Neural progenitor cell (in vitro differentiated cells): ENCODE results near the gene JAKMIP3. TPM values are rescaled to one million over a fixed set of nuclear protein-coding genes. Genes with fewer than 3 reads are reported as not detected.

Experiments
- DNase-seq: peaks from one replicate; pipeline ENCODE4 v3.0.0-alpha.2; 2016; ENCODE audit warnings: low spot score
- H2AFZ ChIP-seq: fragments of 200-600 bp; sonication (generic); replicated peaks from 2 replicates; pipeline ENCODE4 v1.6.1; 2016; ENCODE audit warnings: antibody characterized with exemption
- H3F3A ChIP-seq: fragments of 200-600 bp; sonication (generic); 2 replicates; pipeline ENCODE4 v1.6.1; 2016; ENCODE audit warnings: antibody characterized with exemption, low read depth
- H3K27ac ChIP-seq: fragments of 200-600 bp; sonication (generic); 2 replicates; pipeline ENCODE4 v1.5.1; 2016; ENCODE audit warnings: mild to moderate bottlenecking
- H3K27me3 ChIP-seq: fragments of 200-600 bp; sonication (generic); 2 replicates; pipeline ENCODE4 v1.6.1; 2016; ENCODE audit warnings: mild to moderate bottlenecking, moderate library complexity
- H3K36me3 ChIP-seq: fragments of 200-600 bp; sonication (generic); 2 replicates; pipeline ENCODE4 v1.5.1; 2016
- H3K4me1 ChIP-seq: fragments of 200-600 bp; sonication (generic); 2 replicates; pipeline ENCODE4 v1.6.1; 2016; ENCODE audit warnings: mixed run types
- H3K4me2 ChIP-seq: fragments of 200-600 bp; sonication (generic); 2 replicates; pipeline ENCODE4 v1.6.1; 2016
- H3K4me3 ChIP-seq: fragments of 200-600 bp; sonication (generic); 2 replicates; pipeline ENCODE4 v1.5.1; 2016
- H3K79me2 ChIP-seq: fragments of 200-600 bp; sonication (generic); 2 replicates; pipeline ENCODE4 v1.6.1; 2016; ENCODE audit warnings: low read depth
- H3K9ac ChIP-seq: fragments of 200-600 bp; sonication (generic); 2 replicates; pipeline ENCODE4 v1.6.1; 2016
- H3K9me3 ChIP-seq: fragments of 200-600 bp; sonication (generic); 2 replicates; pipeline ENCODE4 v1.5.1; 2016; ENCODE audit warnings: low read depth
- H4K20me1 ChIP-seq: fragments of 200-600 bp; sonication (generic); 2 replicates; pipeline ENCODE4 v1.6.1; 2016; ENCODE audit warnings: low read depth
- H3K27ac Mint-ChIP-seq: 3 replicates; pipeline ENCODE4 v1.8.0; 2021; ENCODE audit warnings: mixed read lengths
- H3K27me3 Mint-ChIP-seq: 2 replicates; pipeline ENCODE4 v1.8.0; 2022; ENCODE audit warnings: low read depth, mild to moderate bottlenecking, inconsistent platforms, moderate library complexity, mixed read lengths; ENCODE audit not compliant: insufficient read depth
- H3K36me3 Mint-ChIP-seq: 3 replicates; pipeline ENCODE4 v1.8.0; 2021; ENCODE audit warnings: mixed read lengths
- H3K4me1 Mint-ChIP-seq: 3 replicates; pipeline ENCODE4 v1.8.0; 2021; ENCODE audit warnings: mixed read lengths
- H3K4me3 Mint-ChIP-seq: 3 replicates; pipeline ENCODE4 v1.8.0; 2021; ENCODE audit warnings: mild to moderate bottlenecking, moderate library complexity, mixed read lengths
- H3K9me3 Mint-ChIP-seq: 3 replicates; pipeline ENCODE4 v1.8.0; 2020; ENCODE audit warnings: mixed read lengths
- EZH2 ChIP-seq: fragments of 200-600 bp; sonication (generic); IDR thresholded peaks from 2 replicates; pipeline ENCODE4 v1.6.1; 2017; ENCODE audit warnings: antibody characterized with exemption, mild to moderate bottlenecking, moderate library complexity
- EZH2phosphoT487 ChIP-seq: fragments of 200-600 bp; sonication (generic); IDR thresholded peaks from 2 replicates; pipeline ENCODE4 v1.6.1; 2017; ENCODE audit warnings: antibody characterized with exemption
- total RNA-seq: library from RNA; depleted of rRNA; stranded (reverse); fragments of >200 nt; gene quantifications from 2 replicates; pipeline ENCODE4 v1.2.3, GENCODE V29; 2015; ENCODE audit warnings: low replicate concordance
- TF ChIP-seq, protein P1 (sequence below): fragments of 200-600 bp; sonication (generic); IDR thresholded peaks from 2 replicates; pipeline ENCODE4 v1.5.1; 2017; ENCODE audit warnings: antibody characterized with exemption, mild to moderate bottlenecking

JAKMIP3 gene
- total RNA-seq, 1 donor from 2014 or later, result 0.37 TPM

DNA sequence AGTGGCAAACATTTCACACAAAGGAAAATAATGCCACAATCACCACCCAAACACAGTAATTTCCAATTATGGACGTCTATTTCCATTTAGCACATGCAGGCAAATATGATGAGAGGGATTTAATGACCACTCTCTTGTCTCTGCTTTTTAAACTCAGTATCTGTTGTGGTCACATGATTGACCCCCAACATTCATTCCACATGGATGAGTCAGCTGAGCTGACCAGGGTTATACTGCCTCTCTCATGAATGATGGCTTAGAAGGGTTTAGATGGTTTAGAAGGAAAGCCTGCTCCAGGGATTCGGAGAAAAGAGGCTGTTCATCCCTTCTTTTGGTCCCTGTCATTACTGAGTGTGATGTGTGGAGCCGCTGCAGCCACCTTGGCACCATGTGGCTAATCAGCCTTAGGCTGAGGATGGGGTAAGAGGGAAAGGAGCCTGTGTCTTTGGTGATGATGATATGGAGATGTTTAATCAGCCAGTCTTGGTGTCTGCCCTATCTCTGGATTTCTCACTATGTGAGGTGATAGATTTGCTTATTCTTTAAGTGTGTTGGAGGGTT, 38.2 kb upstream of the JAKMIP3 start:
- no peak for DNase-seq
- Histone ChIP-seq H3K4me2 (no peak overlapping the region), H3K4me1 (no peaks in the 10 kb centered on the region), H3K9me3 (no peaks in the 10 kb centered on the region), H3K79me2 (no peaks in the 10 kb centered on the region), H3F3A (no peaks in the 10 kb centered on the region), H3K27ac (no peak overlapping the region), H2AFZ (no peak overlapping the region), H3K4me3 (no peak overlapping the region), H3K27me3 (peaks cover 43% of the 10 kb centered on the region), H4K20me1 (no peaks in the 10 kb centered on the region), H3K36me3 (no peaks in the 10 kb centered on the region), H3K9ac (no peak overlapping the region)
- Mint-ChIP-seq H3K9me3 (peaks cover 3% of the 10 kb centered on the region), H3K4me1 (peaks cover 4% of the 10 kb centered on the region), H3K27ac (no peak overlapping the region), H3K36me3 (no peaks in the 10 kb centered on the region), H3K27me3 (peaks cover 12% of the 10 kb centered on the region), H3K4me3 (no peak overlapping the region)
- TF ChIP-seq EZH2phosphoT487 (no peak), EZH2 (no peak)
- TF ChIP-seq, protein P1, sequence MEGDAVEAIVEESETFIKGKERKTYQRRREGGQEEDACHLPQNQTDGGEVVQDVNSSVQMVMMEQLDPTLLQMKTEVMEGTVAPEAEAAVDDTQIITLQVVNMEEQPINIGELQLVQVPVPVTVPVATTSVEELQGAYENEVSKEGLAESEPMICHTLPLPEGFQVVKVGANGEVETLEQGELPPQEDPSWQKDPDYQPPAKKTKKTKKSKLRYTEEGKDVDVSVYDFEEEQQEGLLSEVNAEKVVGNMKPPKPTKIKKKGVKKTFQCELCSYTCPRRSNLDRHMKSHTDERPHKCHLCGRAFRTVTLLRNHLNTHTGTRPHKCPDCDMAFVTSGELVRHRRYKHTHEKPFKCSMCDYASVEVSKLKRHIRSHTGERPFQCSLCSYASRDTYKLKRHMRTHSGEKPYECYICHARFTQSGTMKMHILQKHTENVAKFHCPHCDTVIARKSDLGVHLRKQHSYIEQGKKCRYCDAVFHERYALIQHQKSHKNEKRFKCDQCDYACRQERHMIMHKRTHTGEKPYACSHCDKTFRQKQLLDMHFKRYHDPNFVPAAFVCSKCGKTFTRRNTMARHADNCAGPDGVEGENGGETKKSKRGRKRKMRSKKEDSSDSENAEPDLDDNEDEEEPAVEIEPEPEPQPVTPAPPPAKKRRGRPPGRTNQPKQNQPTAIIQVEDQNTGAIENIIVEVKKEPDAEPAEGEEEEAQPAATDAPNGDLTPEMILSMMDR, result no peak

DNA sequence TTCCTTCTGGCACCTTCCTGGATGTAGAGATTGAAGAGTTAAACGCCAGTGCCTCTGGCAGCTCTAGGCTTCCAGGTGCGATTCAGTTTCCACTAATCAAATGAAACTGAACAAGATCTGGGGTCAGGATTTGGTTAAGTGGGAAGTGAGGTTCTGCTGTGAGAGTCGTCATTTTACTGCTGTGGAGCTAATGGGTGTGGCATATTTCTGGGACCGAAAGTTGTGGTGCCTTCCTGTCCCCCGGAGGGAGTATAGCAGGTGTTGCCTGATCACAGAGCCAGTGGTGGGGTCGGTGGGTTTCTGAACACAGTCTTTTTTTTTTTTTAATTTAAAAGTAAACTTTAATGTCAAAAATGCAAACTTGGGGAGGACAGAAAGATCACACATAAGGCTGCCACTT, 37.0 kb upstream of the JAKMIP3 start:
- Histone ChIP-seq H2AFZ (no peak overlapping the region), H3K4me1 (no peaks in the 10 kb centered on the region), H3F3A (no peaks in the 10 kb centered on the region), H3K27me3 (peaks cover 45% of the 10 kb centered on the region), H3K4me2 (no peak overlapping the region), H3K9me3 (no peaks in the 10 kb centered on the region), H3K36me3 (no peaks in the 10 kb centered on the region), H3K4me3 (no peak overlapping the region), H4K20me1 (no peaks in the 10 kb centered on the region), H3K27ac (no peak overlapping the region), H3K79me2 (no peaks in the 10 kb centered on the region), H3K9ac (no peak overlapping the region)
- Mint-ChIP-seq H3K27me3 (peaks cover 14% of the 10 kb centered on the region), H3K27ac (no peak overlapping the region), H3K36me3 (no peaks in the 10 kb centered on the region), H3K4me1 (no peaks in the 10 kb centered on the region), H3K9me3 (peaks cover 8% of the 10 kb centered on the region), H3K4me3 (no peak overlapping the region)
- no peak for TF ChIP-seq EZH2
- TF ChIP-seq, protein P1, result no peak
- TF ChIP-seq EZH2phosphoT487, result no peak
- no peak for DNase-seq

DNA sequence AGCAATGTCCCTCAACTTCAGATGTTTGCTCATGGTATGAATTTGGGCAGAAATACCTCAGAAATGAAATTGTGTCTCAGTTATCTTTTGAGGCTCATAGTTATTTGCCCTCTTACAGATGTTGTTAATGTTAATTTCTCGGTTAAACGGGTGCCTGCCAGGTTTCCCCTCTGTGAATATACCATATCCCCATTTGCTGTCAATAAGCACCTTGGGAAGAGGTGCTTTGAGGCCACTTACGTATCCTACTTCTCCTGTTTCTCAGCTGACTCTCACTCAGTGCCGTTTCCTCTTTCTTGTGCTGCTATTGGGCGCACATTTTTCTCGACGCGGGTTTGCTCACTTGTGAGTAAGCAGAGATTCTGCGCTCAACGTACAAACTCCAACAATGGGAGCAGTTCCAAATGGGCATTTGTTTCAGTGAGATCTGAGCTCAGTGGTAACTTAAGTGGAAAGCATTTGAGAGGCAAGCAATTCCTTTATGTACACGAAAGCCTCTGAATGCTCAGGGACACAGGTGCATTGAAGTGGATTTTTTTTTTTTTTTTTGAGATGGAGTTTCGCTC, 34.8 kb upstream of the JAKMIP3 start:
- H4K20me1 ChIP-seq, result peaks cover 7% of the 10 kb centered on the region
- Mint-ChIP-seq H3K27ac (no peak overlapping the region), H3K9me3 (peaks cover 13% of the 10 kb centered on the region), H3K4me3 (no peak overlapping the region), H3K36me3 (no peaks in the 10 kb centered on the region), H3K4me1 (no peaks in the 10 kb centered on the region), H3K27me3 (peaks cover 33% of the 10 kb centered on the region)
- no peaks in the 10 kb centered on the region for H3K9me3 ChIP-seq
- no peak overlapping the region for H3K4me2 ChIP-seq
- peaks cover 49% of the 10 kb centered on the region for H3K27me3 ChIP-seq
- no peak for DNase-seq
- no peaks in the 10 kb centered on the region for H3K79me2 ChIP-seq
- no peaks in the 10 kb centered on the region for H3K36me3 ChIP-seq
- TF ChIP-seq EZH2phosphoT487, result no peak
- TF ChIP-seq, protein P1, result no peak
- TF ChIP-seq EZH2, result no peak
- H3F3A ChIP-seq, result no peaks in the 10 kb centered on the region
- H2AFZ ChIP-seq, result no peak overlapping the region
- peaks cover 4% of the 10 kb centered on the region for H3K4me1 ChIP-seq
- H3K27ac ChIP-seq, result no peak overlapping the region
- H3K4me3 ChIP-seq, result no peak overlapping the region
- no peak overlapping the region for H3K9ac ChIP-seq
